Activated naive CD4-positive, alpha-beta T cell treated with anti-CD3 and anti-CD28 coated beads, Interleukin-2, amount 50 U/mL, for 24 hours (primary cell): ENCODE results near the gene NAP1L4.
"Not testable (repeated sequence)": the region's sequence is repeated elsewhere in the genome, so short reads cannot be mapped to it uniquely, and the experiment has no call there.

Experiments used
- H3K27ac Mint-ChIP-seq: one replicate; pipeline ENCODE4 v1.8.0; 2021; ENCODE audit warnings: mild to moderate bottlenecking, mixed read lengths
- H3K27me3 Mint-ChIP-seq: one replicate; pipeline ENCODE4 v1.8.0; 2021; ENCODE audit warnings: mixed read lengths
- H3K36me3 Mint-ChIP-seq: one replicate; pipeline ENCODE4 v1.8.0; 2021; ENCODE audit warnings: mixed read lengths
- H3K4me1 Mint-ChIP-seq: one replicate; pipeline ENCODE4 v1.8.0; 2021; ENCODE audit warnings: mixed read lengths
- H3K4me3 Mint-ChIP-seq: one replicate; pipeline ENCODE4 v1.8.0; 2021; ENCODE audit warnings: mild to moderate bottlenecking, mixed read lengths
- H3K9me3 Mint-ChIP-seq: one replicate; pipeline ENCODE4 v1.8.0; 2021; ENCODE audit warnings: mixed read lengths

The NAP1L4 gene

DNA sequence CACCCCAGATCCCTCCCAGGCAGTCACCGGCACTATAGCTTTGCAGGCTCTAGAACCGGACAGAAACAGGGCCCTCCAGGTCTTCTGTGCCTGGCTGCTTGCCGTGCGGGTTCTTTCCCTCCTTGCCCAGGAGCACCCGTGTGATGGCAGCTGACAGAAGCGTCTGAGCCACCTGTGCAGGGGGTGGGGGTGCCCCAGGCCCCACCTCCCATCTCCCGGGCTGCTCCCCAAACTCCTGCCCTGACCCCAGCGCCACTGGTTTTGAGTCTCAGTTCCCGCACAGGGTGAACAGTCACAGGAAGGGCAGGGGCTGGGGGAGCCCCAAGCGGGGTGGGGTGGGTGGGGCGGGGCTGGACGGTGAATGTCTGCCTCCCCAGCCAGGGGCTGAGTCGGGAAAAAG is 49.7 kb downstream of the NAP1L4 start:
- no peaks in the 10 kb centered on the region for H3K9me3 Mint-ChIP-seq
- no peaks in the 10 kb centered on the region for H3K27me3 Mint-ChIP-seq
- peak overlapping the region; percentile 87 for H3K27ac Mint-ChIP-seq
- no peak overlapping the region for H3K4me3 Mint-ChIP-seq
- H3K4me1 Mint-ChIP-seq, result peaks cover 39% of the 10 kb centered on the region
- H3K36me3 Mint-ChIP-seq, result peaks cover 7% of the 10 kb centered on the region

DNA sequence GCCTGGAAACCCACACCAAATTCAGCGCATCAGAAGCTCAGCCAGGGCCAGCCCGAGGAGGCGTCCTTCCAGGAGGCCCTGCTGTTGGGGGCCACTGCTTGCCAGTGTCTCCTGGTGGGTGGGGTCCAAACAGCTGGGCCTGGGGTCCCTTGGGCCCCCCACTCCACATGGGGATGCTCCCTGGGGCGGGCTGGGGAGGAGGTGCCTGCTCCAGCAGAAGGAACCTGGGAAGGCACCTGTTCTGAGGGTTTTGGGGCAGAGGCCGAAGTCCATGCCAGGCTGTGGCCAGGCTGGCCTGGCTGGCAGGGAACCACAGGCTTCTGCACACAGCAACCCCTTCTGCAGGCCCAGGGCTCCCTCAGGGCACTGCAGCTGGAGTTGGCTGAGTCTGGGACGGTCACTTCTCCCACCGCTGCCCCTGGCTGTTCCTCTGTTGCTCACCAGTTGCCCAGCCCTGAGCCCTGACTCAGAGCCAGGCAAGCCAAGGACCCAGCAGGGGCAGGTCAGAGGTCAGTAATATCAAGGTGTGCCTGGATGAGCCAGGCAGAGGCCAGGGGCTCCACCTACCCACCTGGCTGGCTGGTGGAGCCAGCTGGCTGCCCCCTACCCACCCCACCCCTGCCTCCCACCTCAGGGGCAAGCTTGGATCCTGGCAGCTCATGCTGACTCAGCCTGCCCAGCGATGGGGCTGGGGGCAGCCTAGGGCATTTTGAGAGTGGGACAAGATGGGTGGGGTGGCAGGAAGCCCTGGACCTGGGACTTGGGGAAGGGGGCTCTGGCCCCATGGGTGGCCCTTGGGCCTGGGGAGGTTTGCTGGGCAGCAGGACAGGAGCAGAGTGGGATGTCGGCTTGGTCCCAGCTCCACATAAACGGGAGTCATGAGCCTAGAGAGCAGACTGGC is 51.0 kb downstream of the NAP1L4 start:
- H3K36me3 Mint-ChIP-seq, result peaks cover 8% of the 10 kb centered on the region
- peaks cover 28% of the 10 kb centered on the region for H3K4me1 Mint-ChIP-seq
- H3K4me3 Mint-ChIP-seq, result no peak overlapping the region
- H3K9me3 Mint-ChIP-seq, result no peaks in the 10 kb centered on the region
- no peak overlapping the region for H3K27ac Mint-ChIP-seq
- H3K27me3 Mint-ChIP-seq, result no peaks in the 10 kb centered on the region

DNA sequence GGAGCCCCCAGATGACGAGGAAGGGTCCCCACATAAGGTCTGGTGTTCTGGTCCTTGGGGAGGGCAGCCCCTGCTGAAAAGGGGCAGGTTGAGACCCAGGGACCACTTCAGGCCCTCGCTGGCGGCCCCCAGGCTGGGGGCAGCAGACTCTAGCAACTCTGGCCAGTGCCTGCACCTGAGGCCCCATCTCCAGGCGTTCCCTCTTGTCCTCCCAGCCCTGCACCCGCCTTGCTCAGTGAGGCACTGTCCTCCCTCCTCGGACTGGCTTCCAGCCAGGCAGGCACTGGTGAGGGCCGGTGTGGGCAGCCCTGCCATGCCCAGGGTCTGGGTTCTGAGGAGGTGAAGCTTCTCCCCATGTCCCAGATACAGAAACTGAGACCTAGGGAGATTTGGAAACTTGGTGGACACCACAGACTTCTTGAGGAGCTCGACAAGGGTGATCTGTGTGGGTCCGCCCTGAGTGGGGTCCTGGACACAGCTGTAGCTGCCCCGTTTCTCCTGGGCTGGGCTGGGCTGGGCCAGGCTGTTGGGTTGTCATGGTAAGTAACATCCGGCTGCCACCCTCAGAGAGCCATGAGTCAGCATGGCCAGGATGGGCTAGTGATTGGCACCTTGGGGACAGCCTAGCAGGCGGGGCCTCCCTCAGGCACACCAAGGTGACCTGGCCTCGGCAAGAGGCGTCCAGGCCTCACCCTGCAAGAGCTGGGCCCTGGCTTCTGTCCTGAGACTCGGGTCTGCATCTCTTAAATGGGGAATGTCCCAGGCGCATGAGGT is 51.8 kb downstream of the NAP1L4 start:
- Mint-ChIP-seq H3K27me3 (no peaks in the 10 kb centered on the region), H3K4me1 (peaks cover 20% of the 10 kb centered on the region), H3K36me3 (peaks cover 8% of the 10 kb centered on the region), H3K27ac (peak overlapping the region; percentile 81), H3K9me3 (no peaks in the 10 kb centered on the region), H3K4me3 (no peak overlapping the region)

DNA sequence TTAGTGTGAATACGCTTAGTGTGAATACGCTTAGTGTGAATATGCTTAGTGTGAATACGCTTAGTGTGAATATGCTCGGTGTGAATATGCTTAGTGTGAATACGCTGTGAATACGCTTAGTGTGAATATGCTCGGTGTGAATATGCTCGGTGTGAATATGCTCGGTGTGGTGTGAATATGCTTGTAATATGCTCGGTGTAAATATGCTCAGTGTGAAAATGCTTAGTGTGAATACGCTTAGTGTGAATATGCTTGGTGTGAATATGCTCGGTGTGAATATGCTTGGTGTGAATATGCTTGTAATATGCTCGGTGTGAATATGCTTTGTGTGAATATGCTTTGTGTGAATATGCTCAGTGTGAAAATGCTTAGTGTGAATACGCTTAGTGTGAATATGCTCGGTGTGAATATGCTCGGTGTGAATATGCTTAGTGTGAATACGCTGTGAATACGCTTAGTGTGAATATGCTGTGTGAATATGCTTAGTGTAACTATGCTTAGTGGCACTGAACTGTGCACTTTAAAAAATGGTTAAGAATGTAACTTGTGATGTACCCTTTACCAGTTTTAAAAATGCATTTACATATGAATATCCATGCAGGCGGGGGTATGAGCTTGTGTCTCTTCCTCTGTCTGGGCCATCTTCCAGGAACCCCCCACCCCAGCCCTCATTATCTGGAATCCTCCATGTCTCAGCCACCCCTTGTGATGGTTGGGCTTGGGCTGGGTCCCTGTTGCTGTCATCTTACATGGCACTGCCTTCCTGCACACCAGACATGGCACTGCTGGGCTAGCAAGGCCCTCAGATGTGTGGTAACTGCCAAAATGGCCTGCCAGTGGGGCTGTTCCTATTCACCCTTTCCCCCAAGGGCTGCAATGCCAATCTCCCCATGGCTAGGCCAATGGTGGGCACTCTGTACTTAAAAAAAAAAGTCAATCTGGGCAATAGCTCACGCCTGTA is 53.4 kb downstream of the NAP1L4 start:
- H3K4me1 Mint-ChIP-seq, result peaks cover 12% of the 10 kb centered on the region
- H3K27ac Mint-ChIP-seq, result peak overlapping the region; percentile 86
- not testable (repeated sequence) for H3K36me3 Mint-ChIP-seq, H3K9me3 Mint-ChIP-seq, H3K27me3 Mint-ChIP-seq, H3K4me3 Mint-ChIP-seq

DNA sequence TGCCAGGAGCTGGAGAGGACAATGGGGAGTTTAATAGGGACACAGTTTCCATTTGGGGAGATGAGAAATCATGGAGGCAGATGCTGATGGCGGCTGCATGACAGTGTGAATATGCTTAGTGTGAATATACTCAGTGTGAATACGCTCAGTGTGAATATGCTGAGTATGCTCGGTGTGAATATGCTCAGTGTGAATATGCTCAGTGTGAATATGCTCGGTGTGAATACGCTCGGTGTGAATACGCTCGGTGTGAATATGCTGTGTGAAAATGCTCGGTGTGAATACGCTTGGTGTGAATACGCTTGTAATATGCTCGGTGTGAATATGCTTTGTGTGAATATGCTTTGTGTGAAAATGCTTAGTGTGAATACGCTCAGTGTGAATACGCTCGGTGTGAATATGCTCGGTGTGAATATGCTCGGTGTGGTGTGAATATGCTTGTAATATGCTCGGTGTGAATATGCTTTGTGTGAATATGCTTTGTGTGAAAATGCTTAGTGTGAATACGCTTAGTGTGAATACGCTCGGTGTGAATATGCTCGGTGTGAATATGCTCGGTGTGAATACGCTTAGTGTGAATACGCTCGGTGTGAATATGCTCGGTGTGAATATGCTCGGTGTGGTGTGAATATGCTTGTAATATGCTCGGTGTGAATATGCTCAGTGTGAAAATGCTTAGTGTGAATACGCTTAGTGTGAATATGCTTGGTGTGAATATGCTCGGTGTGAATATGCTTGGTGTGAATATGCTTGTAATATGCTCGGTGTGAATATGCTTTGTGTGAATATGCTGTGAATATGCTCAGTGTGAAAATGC is 54.3 kb downstream of the NAP1L4 start:
- not testable (repeated sequence) for H3K4me1 Mint-ChIP-seq, H3K4me3 Mint-ChIP-seq, H3K9me3 Mint-ChIP-seq, H3K36me3 Mint-ChIP-seq, H3K27me3 Mint-ChIP-seq
- H3K27ac Mint-ChIP-seq, result peak overlapping the region; percentile 80

DNA sequence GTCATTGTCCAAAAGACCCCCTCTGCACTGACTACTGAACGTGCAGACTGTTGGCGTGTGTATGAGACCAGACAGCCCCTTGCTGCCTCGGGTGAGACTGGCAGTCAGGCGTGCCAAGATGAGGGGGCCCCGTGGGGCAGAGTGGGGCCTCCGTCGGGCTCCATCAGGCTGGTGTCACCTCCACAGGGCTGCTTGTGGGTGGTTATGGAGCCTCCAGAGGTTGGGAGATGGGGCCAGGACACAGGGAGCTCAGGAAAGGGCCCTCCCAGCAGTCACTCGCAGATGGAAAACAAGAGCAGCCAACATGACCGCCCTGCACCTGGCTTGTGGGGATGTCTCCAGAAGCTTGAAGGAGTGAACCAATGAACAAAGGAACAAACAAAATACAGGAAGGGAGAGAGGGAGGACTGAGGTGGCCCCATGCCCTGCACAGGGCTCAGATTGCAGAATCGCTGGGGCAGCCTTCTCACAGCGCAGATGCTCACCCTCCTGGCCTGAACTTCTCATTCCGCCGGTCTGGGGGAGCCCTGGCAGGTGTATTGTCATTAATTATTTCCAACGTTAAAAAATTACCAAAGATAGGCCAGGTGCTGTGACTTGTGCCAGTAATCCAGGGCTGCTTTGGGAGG is 57.4 kb downstream of the NAP1L4 start:
- Mint-ChIP-seq H3K4me3 (no peak overlapping the region), H3K9me3 (no peaks in the 10 kb centered on the region), H3K4me1 (peaks cover 6% of the 10 kb centered on the region), H3K27me3 (no peaks in the 10 kb centered on the region), H3K36me3 (peaks cover 8% of the 10 kb centered on the region), H3K27ac (no peak overlapping the region)

DNA sequence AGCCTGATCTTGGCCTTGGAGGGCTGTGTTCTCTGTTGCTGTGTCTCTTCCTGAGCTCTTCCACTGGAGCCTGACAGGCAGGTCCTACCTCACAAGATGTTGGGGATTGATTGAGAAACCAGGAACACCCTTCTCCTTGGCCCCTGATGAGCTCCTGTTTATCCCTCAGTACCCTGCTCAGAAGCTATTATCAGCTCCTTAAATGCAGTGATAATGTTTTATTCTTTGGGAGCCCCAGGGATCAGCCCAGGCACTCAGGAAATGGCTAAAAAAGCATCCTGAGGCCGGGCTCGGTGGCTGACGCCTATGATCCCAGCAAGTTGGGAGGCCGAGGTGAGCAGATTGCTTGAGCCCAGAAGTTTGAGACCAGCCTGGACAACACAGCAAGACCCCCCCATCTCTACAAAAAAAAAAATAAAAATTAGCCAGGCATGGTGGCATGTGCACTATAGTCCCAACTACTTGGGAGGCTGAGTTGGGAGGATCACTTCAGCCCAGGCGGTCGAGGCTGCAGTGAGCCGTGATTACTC is 58.0 kb downstream of the NAP1L4 start:
- Mint-ChIP-seq H3K4me3 (no peak overlapping the region), H3K27me3 (no peaks in the 10 kb centered on the region), H3K4me1 (peaks cover 5% of the 10 kb centered on the region), H3K9me3 (no peaks in the 10 kb centered on the region), H3K27ac (no peak overlapping the region), H3K36me3 (peaks cover 8% of the 10 kb centered on the region)

DNA sequence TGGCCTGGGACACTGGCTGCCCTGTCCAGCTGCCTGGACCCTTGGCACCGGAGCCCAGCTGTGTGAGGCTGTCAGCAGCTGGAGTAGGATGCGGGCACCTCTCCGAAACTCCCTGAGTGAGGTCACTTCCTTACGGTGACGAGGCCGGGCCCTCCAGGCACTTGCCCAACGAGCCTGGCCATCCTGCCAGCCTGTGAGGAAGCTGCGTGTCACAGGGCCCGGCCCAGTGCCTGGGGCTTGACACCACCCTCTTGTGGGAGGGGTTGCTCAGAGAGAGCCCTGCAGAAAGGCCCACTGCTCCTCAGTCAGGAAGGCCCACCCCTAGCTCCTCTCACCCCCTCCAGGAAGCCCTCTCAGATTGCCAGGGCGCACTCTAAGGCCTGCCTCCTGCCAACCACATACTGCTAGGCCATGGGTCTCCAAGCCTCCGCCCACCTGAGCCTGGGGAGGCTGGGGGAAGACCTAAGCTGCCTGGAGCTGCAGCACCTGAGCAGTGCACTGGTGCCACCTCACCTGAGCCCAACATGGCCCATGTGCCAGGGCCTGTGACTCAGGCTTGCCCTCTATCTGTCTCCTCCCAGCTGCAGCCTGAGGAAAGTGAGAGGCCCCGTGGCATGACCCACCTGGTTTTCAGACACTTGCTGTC is 58.6 kb downstream of the NAP1L4 start:
- no peak overlapping the region for H3K27ac Mint-ChIP-seq

DNA sequence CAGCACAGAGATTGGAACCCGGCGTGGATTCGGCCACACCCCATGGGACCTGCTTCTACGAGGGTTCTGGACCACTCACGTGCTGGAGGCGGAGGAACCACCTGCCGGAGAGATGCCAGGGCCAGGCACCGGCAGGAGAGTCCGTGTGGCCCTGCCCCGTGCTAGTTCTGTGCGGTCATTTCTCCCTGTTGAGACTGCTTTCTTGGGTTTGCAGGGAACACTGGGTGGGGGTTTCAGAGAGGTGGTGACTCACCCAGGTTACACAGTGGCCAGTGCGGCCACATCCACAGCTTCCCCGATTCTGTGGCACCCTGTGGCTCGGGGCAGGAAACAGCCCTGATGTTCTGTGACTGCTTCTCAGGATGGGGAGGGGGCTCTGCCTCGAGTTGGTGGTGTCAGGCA is 59.3 kb downstream of the NAP1L4 start:
- H3K9me3 Mint-ChIP-seq, result no peaks in the 10 kb centered on the region
- H3K4me3 Mint-ChIP-seq, result no peak overlapping the region
- H3K27ac Mint-ChIP-seq, result no peak overlapping the region
- H3K4me1 Mint-ChIP-seq, result peaks cover 13% of the 10 kb centered on the region
- peaks cover 2% of the 10 kb centered on the region for H3K36me3 Mint-ChIP-seq
- H3K27me3 Mint-ChIP-seq, result peaks cover 5% of the 10 kb centered on the region

More for the DNA sequence above, 58.6 kb downstream of the NAP1L4 start:
- no peak overlapping the region for H3K4me3 Mint-ChIP-seq
- peaks cover 1% of the 10 kb centered on the region for H3K27me3 Mint-ChIP-seq
- peaks cover 5% of the 10 kb centered on the region for H3K36me3 Mint-ChIP-seq
- H3K9me3 Mint-ChIP-seq, result no peaks in the 10 kb centered on the region
- H3K4me1 Mint-ChIP-seq, result peaks cover 8% of the 10 kb centered on the region

DNA sequence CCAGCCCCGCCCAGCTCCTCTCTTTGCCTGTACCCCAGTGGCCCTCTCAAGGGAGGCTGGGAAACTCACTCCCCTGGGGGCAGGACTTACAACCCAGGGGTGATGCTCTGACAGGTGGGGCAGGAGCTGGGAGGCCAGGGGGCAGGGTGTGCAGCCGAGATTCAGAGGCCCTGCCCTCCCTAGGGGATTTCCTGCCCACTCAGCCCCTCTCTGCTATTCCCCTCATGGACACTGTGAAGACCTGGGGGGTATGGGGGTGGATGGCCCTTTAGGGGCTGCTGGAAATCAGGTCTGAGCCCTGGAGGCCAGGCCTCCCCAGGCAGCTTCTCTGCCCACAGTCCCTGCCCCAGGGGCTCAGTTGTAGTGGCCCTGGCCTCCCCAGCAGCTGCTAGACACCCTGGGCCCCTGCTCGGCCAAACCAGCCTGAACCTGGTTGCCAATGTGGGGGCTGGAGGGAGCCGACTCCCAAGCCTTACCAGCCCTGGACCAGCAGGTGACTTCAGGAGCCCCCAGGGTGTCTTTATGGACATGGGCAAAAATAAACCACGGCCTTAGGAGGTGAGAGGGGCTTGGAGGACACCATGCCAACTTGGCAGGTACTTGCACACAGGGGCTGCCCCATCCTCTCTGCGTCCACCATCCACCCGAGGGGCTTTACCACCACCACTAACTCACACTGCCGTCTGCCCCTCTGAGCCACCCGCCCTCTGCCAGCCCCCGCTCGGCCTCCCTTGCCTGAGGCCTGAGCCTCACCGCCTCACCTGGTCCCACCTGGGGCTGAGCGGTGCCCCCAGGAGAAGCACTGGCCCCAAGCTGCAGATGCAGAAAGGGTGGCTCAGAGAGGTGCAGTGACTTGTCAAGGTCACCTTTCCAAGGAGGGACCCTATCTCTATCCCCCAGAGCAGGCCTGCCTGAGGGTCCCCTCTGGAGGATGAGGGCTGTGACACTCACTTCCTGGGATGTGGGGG is 60.1 kb downstream of the NAP1L4 start:
- Mint-ChIP-seq H3K27me3 (peaks cover 5% of the 10 kb centered on the region), H3K9me3 (no peaks in the 10 kb centered on the region), H3K27ac (no peak overlapping the region), H3K36me3 (no peaks in the 10 kb centered on the region), H3K4me3 (no peak overlapping the region), H3K4me1 (peaks cover 15% of the 10 kb centered on the region)

DNA sequence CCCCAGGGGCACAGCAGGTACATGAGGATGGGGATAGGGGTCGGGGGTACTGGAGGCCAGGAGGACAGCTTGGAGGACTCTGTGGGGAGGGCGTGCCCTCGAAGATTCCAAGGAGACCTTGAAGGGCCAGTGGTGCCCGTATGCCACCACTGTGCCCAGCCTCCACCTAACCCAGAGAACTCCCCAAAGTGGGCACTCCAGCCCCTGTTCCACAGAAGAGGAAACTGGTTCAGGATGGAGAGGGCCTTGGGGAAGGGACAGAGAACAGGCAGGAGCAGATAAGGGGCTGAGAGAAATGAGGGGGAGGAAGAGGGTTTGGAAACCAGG is 60.7 kb downstream of the NAP1L4 start:
- Mint-ChIP-seq H3K36me3 (no peaks in the 10 kb centered on the region), H3K27ac (no peak overlapping the region), H3K27me3 (peaks cover 5% of the 10 kb centered on the region), H3K9me3 (no peaks in the 10 kb centered on the region), H3K4me1 (peaks cover 15% of the 10 kb centered on the region), H3K4me3 (no peak overlapping the region)

DNA sequence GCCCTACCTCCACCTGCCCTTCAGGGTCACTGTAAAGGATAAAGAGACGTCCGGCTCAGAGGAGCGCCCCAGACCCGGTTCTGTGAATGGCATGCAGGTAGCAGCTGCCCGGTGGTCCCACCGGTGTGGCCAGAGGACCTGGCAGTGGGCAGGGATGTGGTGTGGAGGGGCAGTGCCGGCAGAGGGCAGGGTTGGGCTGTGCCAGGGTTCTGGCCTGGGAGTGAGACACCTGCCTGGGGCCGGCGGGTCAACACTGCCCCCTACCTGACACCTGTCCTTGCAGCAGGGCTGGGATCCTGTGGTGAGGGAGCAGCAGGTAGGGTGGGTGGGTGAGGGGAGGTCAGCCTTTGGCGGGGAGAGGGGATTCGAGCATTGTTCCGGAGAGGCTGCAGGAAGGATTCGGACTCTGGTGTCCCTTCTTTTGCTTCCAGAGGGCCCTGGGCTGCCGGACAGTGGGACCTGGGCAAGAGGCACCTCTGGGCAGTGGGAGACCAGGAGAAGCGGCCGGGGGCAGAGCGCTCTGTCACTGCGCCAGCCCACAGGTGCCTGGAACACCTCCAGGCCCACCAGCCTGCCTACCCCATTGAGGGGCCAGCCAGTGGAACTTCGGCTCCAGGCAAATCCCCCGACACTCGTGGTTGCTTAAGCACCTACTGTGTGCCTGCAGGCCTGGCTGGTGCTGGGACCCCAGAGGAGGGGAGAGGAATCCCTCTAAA is 61.3 kb downstream of the NAP1L4 start:
- H3K4me1 Mint-ChIP-seq, result peaks cover 15% of the 10 kb centered on the region
- H3K36me3 Mint-ChIP-seq, result no peaks in the 10 kb centered on the region
- H3K27ac Mint-ChIP-seq, result peak overlapping the region; percentile 84
- H3K27me3 Mint-ChIP-seq, result peaks cover 5% of the 10 kb centered on the region
- peak overlapping the region; percentile 85 for H3K4me3 Mint-ChIP-seq
- no peaks in the 10 kb centered on the region for H3K9me3 Mint-ChIP-seq
